Liver (tissue), 9 donors: Measurements from ENCODE around the gene SH3BP5. TPM values are rescaled to one million over a fixed set of nuclear protein-coding genes. Genes with fewer than 3 reads are reported as not detected.

Experiments
- DNase-seq: peaks from one replicate; pipeline ENCODE4 v3.0.0-alpha.2; 2017; ENCODE audit warnings: low spot score
- H3K27ac ChIP-seq, 2 donors: one replicate each; pipeline ENCODE4 v1.7.0; 2013; ENCODE audit warnings: inconsistent platforms in 2 of 2, low read length in 2 of 2, control low read depth in 1 of 2, low read depth in 1 of 2, mild to moderate bottlenecking in 1 of 2
- H3K27me3 ChIP-seq, 4 donors: one replicate each; pipeline versions ENCODE4 v1.6.1 to v1.7.0; 2013; ENCODE audit warnings: low read length in 3 of 4, inconsistent platforms in 1 of 4, mild to moderate bottlenecking in 1 of 4, moderate library complexity in 1 of 4; ENCODE audit not compliant: control insufficient read depth in 4 of 4, insufficient read depth in 4 of 4
- H3K36me3 ChIP-seq, 4 donors: one replicate each; pipeline versions ENCODE4 v1.6.1 to v1.7.0; 2013; ENCODE audit warnings: low read length in 3 of 4, mild to moderate bottlenecking in 3 of 4, low read depth in 1 of 4, moderate library complexity in 1 of 4; ENCODE audit not compliant: control insufficient read depth in 4 of 4, insufficient read depth in 3 of 4
- H3K4me1 ChIP-seq, 4 donors: one replicate each; pipeline versions ENCODE4 v1.6.1 to v1.7.0; 2013; ENCODE audit warnings: low read length in 3 of 4, mild to moderate bottlenecking in 3 of 4, moderate library complexity in 1 of 4; ENCODE audit not compliant: control insufficient read depth in 4 of 4, insufficient read depth in 4 of 4
- H3K4me3 ChIP-seq, 3 donors: one replicate each; pipeline versions ENCODE4 v1.6.1 to v1.7.0; 2013; ENCODE audit warnings: low read length in 3 of 3, control low read depth in 1 of 3, low read depth in 1 of 3, mild to moderate bottlenecking in 1 of 3
- H3K9ac ChIP-seq, 2 donors: one replicate each; pipeline ENCODE4 v1.7.0; 2013; ENCODE audit warnings: low read length in 2 of 2, mild to moderate bottlenecking in 2 of 2, moderate library complexity in 2 of 2, control low read depth in 1 of 2, low read depth in 1 of 2
- H3K9me3 ChIP-seq, 4 donors: one replicate each; pipeline versions ENCODE4 v1.6.1 to v1.7.0; 2013; ENCODE audit warnings: low read length in 3 of 4; ENCODE audit not compliant: control insufficient read depth in 4 of 4
- CTCF ChIP-seq: fragments of 150-350 bp; IDR thresholded peaks from 2 replicates; pipeline ENCODE4 v1.5.1; 2017; ENCODE audit warnings: improper control_type of control experiment, low read depth, low read length; ENCODE audit not compliant: missing input control
- EGR1 ChIP-seq, 2 donors: IDR thresholded peaks; 2 replicates each; pipeline ENCODE4 v1.6.1; 2016 to 2018; ENCODE audit warnings: antibody characterized with exemption in 2 of 2, low read depth in 2 of 2
- FOXA1 ChIP-seq: IDR thresholded peaks from 2 replicates; pipeline ENCODE4 v1.6.1; 2016; ENCODE audit warnings: antibody characterized with exemption
- GABPA ChIP-seq, 2 donors: IDR thresholded peaks in 1 of 2; conservative IDR thresholded peaks in 1 of 2; 2 replicates each; pipeline ENCODE4 v1.6.1; 2016; ENCODE audit warnings: antibody characterized with exemption in 2 of 2, mild to moderate bottlenecking in 1 of 2, moderate library complexity in 1 of 2
- JUND ChIP-seq, 2 donors: IDR thresholded peaks; 2 replicates each; pipeline ENCODE4 v1.6.1; 2016; ENCODE audit warnings: antibody characterized with exemption in 2 of 2
- MAX ChIP-seq: IDR thresholded peaks from 2 replicates; pipeline ENCODE4 v1.6.1; 2016; ENCODE audit warnings: antibody characterized with exemption
- NR2F2 ChIP-seq: IDR thresholded peaks from 2 replicates; pipeline ENCODE4 v1.6.1; 2016; ENCODE audit warnings: antibody characterized with exemption
- REST ChIP-seq: IDR thresholded peaks from 2 replicates; pipeline ENCODE4 v1.6.1; 2016; ENCODE audit warnings: antibody characterized with exemption, mild to moderate bottlenecking
- RXRA ChIP-seq, 2 donors: IDR thresholded peaks; 2 replicates each; pipeline ENCODE4 v1.6.1; 2017 to 2018; ENCODE audit warnings: antibody characterized with exemption in 2 of 2, mild to moderate bottlenecking in 1 of 2
- SP1 ChIP-seq: IDR thresholded peaks from 2 replicates; pipeline ENCODE4 v1.6.1; 2018; ENCODE audit warnings: antibody characterized with exemption, mild to moderate bottlenecking
- TAF1 ChIP-seq: conservative IDR thresholded peaks from 2 replicates; pipeline ENCODE4 v1.6.1; 2016; ENCODE audit warnings: antibody characterized with exemption, mild to moderate bottlenecking
- YY1 ChIP-seq: IDR thresholded peaks from 2 replicates; pipeline ENCODE4 v1.6.1; 2016; ENCODE audit warnings: antibody characterized with exemption, mild to moderate bottlenecking
- WGBS: extraction: QIAGEN DNeasy Blood & Tissue Kit; methylation state at CpG from one replicate; pipeline ENCODE4 v1.1.7; 2013; 5-methylcytosine and 5-hydroxymethylcytosine counted together
- polyA plus RNA-seq, 2 donors: library from polyadenylated mRNA; stranded (reverse) in 1 of 2; unstranded in 1 of 2; fragments of 200-250 nt in 1 of 2; fragments of >200 nt in 1 of 2; fragmentation: Nextera tagmentation in 1 of 2; extraction: Ambion mirVana in 1 of 2; gene quantifications; one replicate each; pipeline versions ENCODE4 v1.2.1 to v1.2.3, GENCODE V29; 2013 to 2015
- total RNA-seq, 2 donors: library from RNA; depleted of rRNA; stranded (reverse); fragments of >200 nt; gene quantifications; one replicate each; pipeline ENCODE4 v1.2.3, GENCODE V29; 2014
- TF ChIP-seq, protein P1 (sequence below): IDR thresholded peaks from 2 replicates; pipeline ENCODE4 v1.6.1; 2016; ENCODE audit warnings: antibody characterized with exemption
- donor health status: healthy.
- donor health status: healthy.
- donor health status: healthy.
- donor health status: healthy.
- donor health status: healthy.

The SH3BP5 gene
- total and polyA plus RNA-seq, 4 donors, result 3.5 to 17.9 (median 11.8) TPM

- no peaks in the 10 kb centered on the region for H3K27me3 ChIP-seq
- WGBS, result 84% methylated on average over 10 of the region's 10 CpGs
- H3K4me1 ChIP-seq, result peaks cover 0 to 4% (median 0%) of the 10 kb centered on the region in 4 donors
- no peaks in the 10 kb centered on the region for H3K9me3 ChIP-seq
- H3K4me3 ChIP-seq, result no peak overlapping the region
- TF ChIP-seq RXRA (IDR thresholded peaks at IDR 0.05) (no peak), REST (no peak), TAF1 (no peak), SP1 (no peak), FOXA1 (no peak), EGR1 (IDR thresholded peaks at IDR 0.05; ENCODE audit: low read depth in 2 of 2) (no peak), JUND (IDR thresholded peaks at IDR 0.05) (no peak), MAX (no peak), NR2F2 (no peak), YY1 (no peak), GABPA (IDR thresholded peaks at IDR 0.05 in 1 of 2, conservative IDR thresholded peaks at IDR 0.05 in 1 of 2) (no peak), CTCF (no peak)
- peaks cover 0 to 7% (median 0%) of the 10 kb centered on the region in 4 donors for H3K36me3 ChIP-seq
- no peak overlapping the region for H3K27ac ChIP-seq
- H3K9ac ChIP-seq, result no peak overlapping the region
- no peak for DNase-seq
These were observed 51.4 kb downstream of the SH3BP5 start for GRCh38 chr3:15280853-15281532.

DNA sequence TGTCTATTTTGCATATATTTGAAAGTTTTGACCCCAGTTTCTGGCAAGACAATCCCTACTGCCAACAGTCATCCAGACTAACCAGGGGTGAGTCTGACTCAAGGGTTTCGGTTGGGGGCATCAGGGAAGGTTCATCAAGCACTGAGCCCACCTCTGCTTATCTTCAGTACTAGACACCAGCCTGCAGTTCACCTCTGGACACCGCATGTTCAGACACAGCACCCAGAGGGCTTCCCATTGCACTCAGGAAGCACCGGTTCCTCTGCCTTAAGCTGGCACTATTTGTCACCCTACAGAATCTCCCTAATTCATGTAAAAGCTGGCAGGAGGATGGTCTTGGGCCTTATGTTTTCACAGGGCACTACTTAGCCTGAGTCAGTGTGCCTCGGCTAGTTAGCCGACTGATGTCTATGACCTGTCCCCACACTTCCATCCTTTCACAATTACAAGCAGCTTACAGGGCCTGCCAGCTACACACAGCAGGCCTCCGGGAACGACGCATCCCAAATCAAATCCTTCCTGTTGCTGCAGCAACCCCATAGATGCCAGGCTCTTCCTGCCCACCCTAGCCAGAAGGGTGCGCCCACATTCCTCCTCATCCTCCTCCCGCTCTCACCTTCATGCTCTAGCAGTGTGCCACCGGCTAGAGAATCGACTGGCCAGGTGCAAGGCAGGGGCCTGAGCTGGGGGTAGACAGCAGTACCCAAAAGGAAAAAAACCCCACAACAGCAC is 52.5 kb downstream of the SH3BP5 start:
- Histone ChIP-seq H3K27ac (no peak overlapping the region), H3K27me3 (no peaks in the 10 kb centered on the region), H3K4me3 (no peak overlapping the region), H3K9ac (no peak overlapping the region), H3K36me3 (no peaks in the 10 kb centered on the region), H3K9me3 (no peaks in the 10 kb centered on the region), H3K4me1 (peaks cover 0 to 4% (median 0%) of the 10 kb centered on the region in 4 donors)
- TF ChIP-seq EGR1 (IDR thresholded peaks at IDR 0.05; ENCODE audit: low read depth in 2 of 2), result no peak
- TF ChIP-seq FOXA1, result no peak
- TF ChIP-seq TAF1, result no peak
- TF ChIP-seq, protein P1, sequence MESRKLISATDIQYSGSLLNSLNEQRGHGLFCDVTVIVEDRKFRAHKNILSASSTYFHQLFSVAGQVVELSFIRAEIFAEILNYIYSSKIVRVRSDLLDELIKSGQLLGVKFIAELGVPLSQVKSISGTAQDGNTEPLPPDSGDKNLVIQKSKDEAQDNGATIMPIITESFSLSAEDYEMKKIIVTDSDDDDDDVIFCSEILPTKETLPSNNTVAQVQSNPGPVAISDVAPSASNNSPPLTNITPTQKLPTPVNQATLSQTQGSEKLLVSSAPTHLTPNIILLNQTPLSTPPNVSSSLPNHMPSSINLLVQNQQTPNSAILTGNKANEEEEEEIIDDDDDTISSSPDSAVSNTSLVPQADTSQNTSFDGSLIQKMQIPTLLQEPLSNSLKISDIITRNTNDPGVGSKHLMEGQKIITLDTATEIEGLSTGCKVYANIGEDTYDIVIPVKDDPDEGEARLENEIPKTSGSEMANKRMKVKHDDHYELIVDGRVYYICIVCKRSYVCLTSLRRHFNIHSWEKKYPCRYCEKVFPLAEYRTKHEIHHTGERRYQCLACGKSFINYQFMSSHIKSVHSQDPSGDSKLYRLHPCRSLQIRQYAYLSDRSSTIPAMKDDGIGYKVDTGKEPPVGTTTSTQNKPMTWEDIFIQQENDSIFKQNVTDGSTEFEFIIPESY, result no peak
- no peak for TF ChIP-seq YY1
- TF ChIP-seq MAX, result no peak
- DNase-seq, result no peak
- 90% methylated on average over 12 of the region's 12 CpGs for WGBS
